Mucosa of descending colon (tissue), 3 donors: ENCODE data around the gene TATDN3. TPM values are rescaled to one million over a fixed set of nuclear protein-coding genes. Genes with fewer than 3 reads are reported as not detected.

Source experiments
- ATAC-seq: fragments of 200-7000 bp; cut with Tn5 transposase; one replicate; pipeline ENCODE4 v1.9.1; 2020; ENCODE audit warnings: mild to moderate bottlenecking, moderate library complexity
- DNase-seq, 3 donors: peaks; one replicate each; pipeline ENCODE4 v3.0.0-alpha.2; 2020
- H3K36me3 ChIP-seq: fragments of 200-600 bp; one replicate; pipeline ENCODE4 v1.8.0; 2021; ENCODE audit warnings: low read depth, mild to moderate bottlenecking
- H3K4me1 ChIP-seq: fragments of 200-600 bp; one replicate; pipeline ENCODE4 v1.8.0; 2021; ENCODE audit warnings: low read depth, mild to moderate bottlenecking
- H3K4me3 ChIP-seq: fragments of 200-600 bp; one replicate; pipeline ENCODE4 v1.8.0; 2021; ENCODE audit warnings: mild to moderate bottlenecking
- H3K9me3 ChIP-seq: fragments of 200-600 bp; one replicate; pipeline ENCODE4 v1.8.0; 2021; ENCODE audit warnings: mild to moderate bottlenecking
- intact Hi-C, 2 donors: fragments of 100-400 bp; cut with DNase I in 1 of 2; cut with micrococcal nuclease in 1 of 2; formaldehyde crosslinking; loops; one replicate each; pipeline versions ENCODE4 v1.11.0 to v1.11.1; 2022; cut with DNase I, micrococcal nuclease
- total RNA-seq, 3 donors: library from RNA; stranded (reverse); fragmentation: NEBNext Ultra II Directional in 2 of 3; extraction: Animal tissue kit (Norgen Biotek cat#: 25700) in 2 of 3; gene quantifications; one replicate each; pipeline versions ENCODE4 v1.2.1 to v1.2.4, GENCODE V29; 2021 to 2023
- TF ChIP-seq, protein P1 (sequence below): fragments of 200-600 bp; IDR thresholded peaks from one replicate; pipeline ENCODE4 v1.8.0; 2022; ENCODE audit warnings: antibody characterized with exemption, mild to moderate bottlenecking
- donor health status: DM: no; HTN: no; CAD: no; lungs with moderate emphysema.
- donor health status: DM: no; HTN: no; CAD: no.
- donor health status: DM: no; HTN: yes; CAD: no.

Gene TATDN3
- total RNA-seq, 3 donors from 2014 or later: 9.2 to 10.8 (median 10.5) TPM

DNA sequence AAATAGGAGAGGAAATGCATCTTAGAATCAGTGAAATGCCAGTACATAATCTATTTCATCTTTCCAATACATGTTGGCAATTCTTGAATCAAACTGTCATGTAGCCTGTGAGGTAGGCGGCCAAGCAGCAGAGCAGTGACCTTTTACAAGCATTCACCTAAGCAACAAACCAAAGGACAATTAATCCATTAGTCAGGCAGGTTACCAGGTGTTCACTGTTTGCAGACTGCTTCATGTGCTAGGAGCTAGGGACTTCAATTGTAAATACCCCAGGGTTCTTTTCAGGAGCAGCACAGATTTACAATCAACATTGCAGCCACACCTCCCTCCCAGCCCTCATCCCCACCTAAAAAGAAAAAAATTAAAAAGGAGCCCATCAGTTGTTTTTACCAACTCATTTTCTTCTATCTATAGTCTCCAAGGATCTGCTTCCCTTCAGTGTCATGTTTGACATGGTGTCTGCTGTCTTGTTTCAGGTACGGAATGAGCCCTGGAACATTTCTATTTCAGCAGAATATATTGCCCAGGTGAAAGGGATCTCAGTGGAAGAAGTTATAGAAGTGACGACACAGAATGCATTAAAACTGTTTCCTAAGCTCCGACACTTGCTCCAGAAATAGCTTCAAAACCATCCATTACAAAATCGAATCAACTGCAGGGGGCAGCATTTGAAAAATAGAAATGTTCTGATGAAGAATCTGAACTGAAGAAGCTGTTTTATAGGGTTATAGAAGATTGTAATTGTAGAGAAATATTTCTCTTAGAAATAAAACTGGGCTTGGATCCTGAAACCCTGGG lies 23.0 kb downstream of the TATDN3 start:
- TF ChIP-seq, protein P1, sequence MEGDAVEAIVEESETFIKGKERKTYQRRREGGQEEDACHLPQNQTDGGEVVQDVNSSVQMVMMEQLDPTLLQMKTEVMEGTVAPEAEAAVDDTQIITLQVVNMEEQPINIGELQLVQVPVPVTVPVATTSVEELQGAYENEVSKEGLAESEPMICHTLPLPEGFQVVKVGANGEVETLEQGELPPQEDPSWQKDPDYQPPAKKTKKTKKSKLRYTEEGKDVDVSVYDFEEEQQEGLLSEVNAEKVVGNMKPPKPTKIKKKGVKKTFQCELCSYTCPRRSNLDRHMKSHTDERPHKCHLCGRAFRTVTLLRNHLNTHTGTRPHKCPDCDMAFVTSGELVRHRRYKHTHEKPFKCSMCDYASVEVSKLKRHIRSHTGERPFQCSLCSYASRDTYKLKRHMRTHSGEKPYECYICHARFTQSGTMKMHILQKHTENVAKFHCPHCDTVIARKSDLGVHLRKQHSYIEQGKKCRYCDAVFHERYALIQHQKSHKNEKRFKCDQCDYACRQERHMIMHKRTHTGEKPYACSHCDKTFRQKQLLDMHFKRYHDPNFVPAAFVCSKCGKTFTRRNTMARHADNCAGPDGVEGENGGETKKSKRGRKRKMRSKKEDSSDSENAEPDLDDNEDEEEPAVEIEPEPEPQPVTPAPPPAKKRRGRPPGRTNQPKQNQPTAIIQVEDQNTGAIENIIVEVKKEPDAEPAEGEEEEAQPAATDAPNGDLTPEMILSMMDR: no peak
- DNase-seq: peak in 1 of 3 donors; percentile 85
- no peak overlapping the region for H3K4me3 ChIP-seq
- peaks cover 3% of the 10 kb centered on the region for H3K4me1 ChIP-seq
- H3K36me3 ChIP-seq: no peaks in the 10 kb centered on the region
- no peaks in the 10 kb centered on the region for H3K9me3 ChIP-seq
- intact Hi-C loops: loop anchor here in 1 of 2 donors (10.0 kb wide), 1 partner anchor 180 kb away; no protein-coding TSS in a partner anchor
- ATAC-seq: peak; percentile 36

DNA sequence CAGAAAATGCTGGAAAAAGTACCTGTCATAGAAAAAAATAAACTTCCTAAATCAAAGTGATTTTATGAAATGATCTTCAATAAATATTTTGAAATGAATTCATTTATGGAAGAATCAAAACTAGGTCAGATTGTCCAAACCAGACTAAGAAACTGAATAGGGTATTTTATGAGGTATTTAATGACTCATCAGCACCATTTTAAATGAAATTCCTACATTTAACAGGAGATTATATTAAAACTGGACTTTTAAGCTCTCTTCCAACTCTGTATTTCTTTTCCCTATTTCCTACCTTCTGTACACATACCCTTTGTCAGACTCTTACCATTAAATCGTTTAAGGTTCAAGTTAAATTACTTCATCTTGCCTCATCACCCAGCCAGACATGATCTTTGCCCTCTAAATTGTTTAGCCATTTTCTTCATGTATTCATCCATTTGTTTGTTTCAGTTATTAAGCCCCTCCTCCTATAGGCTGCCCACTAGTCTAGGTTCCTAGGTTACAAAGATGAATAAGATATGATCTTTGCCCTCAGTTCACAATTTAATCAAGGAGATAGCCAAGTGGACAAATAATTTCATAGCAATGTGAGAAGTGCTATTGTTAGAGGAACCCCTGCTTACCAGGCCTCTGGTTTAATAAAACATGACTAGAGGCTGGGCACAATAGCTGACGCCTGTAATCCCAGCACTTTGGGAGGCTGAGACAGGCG lies 25.0 kb downstream of the TATDN3 start:
- no peak overlapping the region for H3K4me3 ChIP-seq
- no peaks in the 10 kb centered on the region for H3K9me3 ChIP-seq
- no peak for DNase-seq
- H3K36me3 ChIP-seq: no peaks in the 10 kb centered on the region
- TF ChIP-seq, protein P1: no peak
- H3K4me1 ChIP-seq: peaks cover 3% of the 10 kb centered on the region
- peak; percentile 40 for ATAC-seq
- intact Hi-C loops: loop anchor here in 1 of 2 donors (10.0 kb wide), 1 partner anchor 178 kb away; no protein-coding TSS in a partner anchor

DNA sequence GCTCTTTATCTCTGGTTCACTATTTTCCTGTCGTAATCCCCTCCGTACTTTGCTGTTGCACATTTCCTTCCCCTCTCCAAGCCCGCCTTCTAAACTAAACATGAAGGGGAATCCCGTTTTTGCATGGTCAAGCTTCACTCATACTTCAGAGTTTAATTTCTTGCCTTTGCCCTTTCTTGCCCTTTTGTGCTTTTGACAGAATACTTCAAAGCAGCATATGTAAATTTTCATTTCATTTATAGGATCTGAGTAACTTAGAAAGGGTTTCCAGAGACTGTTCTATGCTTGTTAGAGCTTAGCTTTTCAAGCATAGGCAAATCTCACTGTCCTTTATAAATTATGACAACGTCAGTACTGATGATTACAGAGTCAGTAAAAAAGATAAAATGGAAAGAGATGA lies 28.0 kb downstream of the TATDN3 start:
- no peak for DNase-seq
- Histone ChIP-seq H3K4me3 (no peak overlapping the region), H3K9me3 (peaks cover 2% of the 10 kb centered on the region), H3K36me3 (no peaks in the 10 kb centered on the region), H3K4me1 (peaks cover 3% of the 10 kb centered on the region)
- intact Hi-C loops: loop anchor here in 1 of 2 donors (10.0 kb wide), 1 partner anchor 175 kb away; no protein-coding TSS in a partner anchor
- TF ChIP-seq, protein P1: no peak
- ATAC-seq: peak; percentile 24

DNA sequence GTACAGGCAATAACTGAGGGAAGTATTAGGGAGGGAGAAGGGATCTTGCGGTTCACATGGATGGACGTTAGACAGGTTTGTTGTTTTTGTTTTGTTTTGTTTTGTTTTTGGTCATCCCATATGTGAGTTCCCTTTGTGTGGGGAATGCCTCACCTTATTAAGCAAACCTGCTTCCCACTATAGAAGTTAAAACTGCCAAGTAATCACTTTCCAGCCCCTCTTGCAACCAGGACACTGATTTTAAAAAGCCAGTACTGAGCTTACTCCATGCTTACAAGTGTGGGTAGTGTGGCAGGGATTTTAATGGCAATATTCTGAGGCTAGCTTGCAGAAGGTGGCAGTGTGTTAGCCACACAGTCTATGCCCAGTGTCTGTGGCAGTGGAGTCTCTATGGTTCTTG lies 29.3 kb downstream of the TATDN3 start:
- TF ChIP-seq, protein P1: no peak
- intact Hi-C loops: no loop called here
- peaks cover 15% of the 10 kb centered on the region for H3K9me3 ChIP-seq
- no peak overlapping the region for H3K4me3 ChIP-seq
- H3K36me3 ChIP-seq: no peaks in the 10 kb centered on the region
- no peak for ATAC-seq
- peaks cover 3% of the 10 kb centered on the region for H3K4me1 ChIP-seq
- DNase-seq: no peak

DNA sequence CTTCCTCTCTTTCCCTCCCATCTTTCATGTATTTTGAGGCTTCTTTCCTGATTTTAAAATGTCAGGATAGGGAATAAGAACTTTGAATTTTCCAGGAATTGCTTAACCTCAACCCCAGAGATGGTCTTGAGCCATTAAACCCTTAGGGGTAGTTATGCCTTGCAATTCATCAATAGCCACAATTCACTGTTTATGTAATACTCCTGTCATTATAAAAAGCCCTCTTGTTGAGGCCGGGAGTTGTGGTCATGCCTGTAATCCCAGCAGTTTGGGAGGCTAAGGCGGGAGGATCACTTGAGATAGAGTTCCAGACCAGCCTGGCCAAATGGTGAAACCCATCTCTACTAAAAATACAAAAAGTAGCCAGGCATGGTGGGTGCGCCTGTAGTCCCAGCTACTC lies 31.3 kb downstream of the TATDN3 start:
- TF ChIP-seq, protein P1: no peak
- peaks cover 6% of the 10 kb centered on the region for H3K4me1 ChIP-seq
- H3K9me3 ChIP-seq: peaks cover 20% of the 10 kb centered on the region
- no peak for DNase-seq
- intact Hi-C loops: no loop called here
- no peak for ATAC-seq
- H3K36me3 ChIP-seq: no peaks in the 10 kb centered on the region
- no peak overlapping the region for H3K4me3 ChIP-seq
